Measurements from ENCODE around the gene LDB3. TPM values are rescaled to one million over a fixed set of nuclear protein-coding genes. Genes with fewer than 3 reads are reported as not detected.
A peak's percentile ranks its signal among the peaks of the same experiment; 100 is the strongest.

LDB3 gene
- total and polyA plus RNA-seq, 11 donors: 165 to 1,759 (median 1,273) TPM

GRCh38 chr10:86775056-86775869, 107.0 kb downstream of the LDB3 start:
- Histone ChIP-seq H3K4me3 (no peak overlapping the region), H3K27ac (peak overlapping the region in 1 of 12 donors; percentile 50), H3K36me3 (no peaks in the 10 kb centered on the region), H3K27me3 (no peaks in the 10 kb centered on the region), H3K9me3 (peaks cover 0 to 6% (median 0%) of the 10 kb centered on the region in 12 donors), H3K4me1 (peaks cover 0 to 49% (median 27%) of the 10 kb centered on the region in 12 donors)
- intact Hi-C loops (cut with DNase I): no loop called here
- TF ChIP-seq POLR2A (IDR thresholded peaks at IDR 0.05) (no peak), CTCF (IDR thresholded peaks at IDR 0.05) (no peak)
- DNase-seq (no peak), ATAC-seq (peak in 1 of 4 donors; percentile 39)
- 36 to 42% (median 40%) methylated on average over 6 of the region's 6 CpGs for WGBS, 4 donors

DNA sequence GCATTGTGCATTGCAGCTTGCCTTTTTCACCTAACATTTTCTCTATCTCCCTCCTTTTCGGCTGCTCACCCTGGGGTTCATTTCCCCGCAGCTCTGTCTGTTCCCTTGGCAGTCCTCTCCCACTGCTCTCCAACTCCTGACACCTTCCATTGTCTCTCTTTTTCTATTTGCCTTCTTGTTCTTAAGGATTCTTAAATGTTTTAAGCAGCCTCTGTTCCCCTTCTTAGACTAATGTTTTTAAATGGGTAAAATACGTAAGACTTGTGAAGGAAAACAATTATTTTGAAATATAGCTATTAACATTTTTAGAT, 107.5 kb downstream of the LDB3 start:
- no peak for DNase-seq
- no peaks in the 10 kb centered on the region for H3K27me3 ChIP-seq
- no peak overlapping the region for H3K4me3 ChIP-seq
- peak overlapping the region in 1 of 12 donors; percentile 36 for H3K27ac ChIP-seq
- TF ChIP-seq CTCF (IDR thresholded peaks at IDR 0.05): no peak
- ATAC-seq: peak in 1 of 4 donors; percentile 29
- H3K36me3 ChIP-seq: no peaks in the 10 kb centered on the region
- WGBS, 4 donors: 53 to 61% (median 59%) methylated on average over 3 of the region's 3 CpGs
- peaks cover 0 to 44% (median 23%) of the 10 kb centered on the region in 12 donors for H3K4me1 ChIP-seq
- intact Hi-C loops (cut with DNase I): no loop called here
- peaks cover 0 to 6% (median 0%) of the 10 kb centered on the region in 12 donors for H3K9me3 ChIP-seq

DNA sequence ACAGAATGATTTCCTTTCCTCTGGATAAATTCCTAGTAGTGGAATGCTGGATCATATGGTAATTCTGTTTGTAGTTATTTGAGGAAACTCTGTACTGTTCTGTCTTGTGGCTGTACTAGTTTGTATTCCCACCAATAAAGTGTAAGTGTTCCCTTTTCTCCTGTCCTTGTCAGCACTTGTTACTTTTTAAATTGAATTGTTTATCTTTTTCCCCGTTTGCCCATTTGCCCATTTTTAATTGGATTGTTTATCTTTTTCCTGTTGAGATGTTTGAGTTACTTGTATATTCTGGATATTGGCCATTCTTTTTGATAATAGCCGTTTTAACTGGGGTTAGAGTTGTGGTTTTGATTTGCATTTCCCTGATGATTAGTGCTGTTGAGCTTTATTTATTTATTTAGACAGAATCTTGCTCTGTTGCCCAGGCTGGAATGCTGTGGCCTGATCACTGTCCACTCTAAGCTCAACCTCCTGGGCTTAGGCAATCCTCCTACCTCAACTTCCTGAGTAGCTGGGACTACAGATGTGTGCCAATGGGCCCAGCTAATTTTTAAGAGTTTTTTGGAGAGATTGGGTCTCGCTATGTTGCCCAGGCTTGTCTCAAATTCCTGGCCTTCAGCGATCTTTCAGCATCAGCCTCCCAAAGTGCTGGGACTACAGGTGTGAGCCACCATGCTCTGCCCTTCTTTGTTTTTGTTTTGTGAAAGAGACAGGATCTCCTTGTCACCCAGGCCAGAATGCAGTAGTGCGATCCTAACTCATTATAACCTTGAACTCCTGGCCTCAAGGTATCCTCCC, 111.1 kb downstream of the LDB3 start:
- Histone ChIP-seq H3K9me3 (peaks cover 0 to 9% (median 0%) of the 10 kb centered on the region in 12 donors), H3K27ac (peak overlapping the region in 1 of 12 donors; percentile 50), H3K4me3 (no peak overlapping the region), H3K36me3 (no peaks in the 10 kb centered on the region), H3K4me1 (peaks cover 0 to 50% (median 22%) of the 10 kb centered on the region in 12 donors), H3K27me3 (no peaks in the 10 kb centered on the region)
- no peak for DNase-seq
- intact Hi-C loops (cut with DNase I): no loop called here
- no peak for ATAC-seq
- WGBS, 4 donors: 67 to 81% (median 73%) methylated on average over 5 of the region's 5 CpGs
- TF ChIP-seq POLR2A (IDR thresholded peaks at IDR 0.05) (no peak), CTCF (IDR thresholded peaks at IDR 0.05) (no peak)

All from heart left ventricle (tissue), 16 donors.